Transverse colon (tissue), 4 donors: ENCODE data around the gene JCHAIN.
"Not testable (repeated sequence)": the region's sequence is repeated elsewhere in the genome, so short reads cannot be mapped to it uniquely, and the experiment has no call there.

Experiments used
- CTCF ChIP-seq, 5 experiments: fragments of 200-600 bp in 3 of 5; fragments of 450-650 bp in 2 of 5; sonication (generic) in 3 of 5; IDR thresholded peaks; 1 replicate in 2 of 5; 2 replicates in 3 of 5; pipeline ENCODE4 v1.5.1; 2016 to 2017; ENCODE audit warnings: antibody characterized with exemption in 5 of 5, inconsistent platforms in 3 of 5, mild to moderate bottlenecking in 2 of 5, moderate library complexity in 1 of 5
- EP300 ChIP-seq: sonication (generic); formaldehyde crosslinking; IDR thresholded peaks from one replicate; pipeline ENCODE4 v1.6.1; 2017; ENCODE audit warnings: antibody characterized with exemption, low read depth
- POLR2A ChIP-seq: fragments of 450-650 bp; IDR thresholded peaks from one replicate; pipeline ENCODE4 v1.6.1; 2016; ENCODE audit warnings: antibody characterized with exemption, mild to moderate bottlenecking, moderate library complexity
- POLR2AphosphoS5 ChIP-seq, 3 donors: sonication (generic); formaldehyde crosslinking; IDR thresholded peaks; one replicate each; pipeline ENCODE4 v1.6.1; 2016; ENCODE audit warnings: antibody characterized with exemption in 3 of 3

DNA sequence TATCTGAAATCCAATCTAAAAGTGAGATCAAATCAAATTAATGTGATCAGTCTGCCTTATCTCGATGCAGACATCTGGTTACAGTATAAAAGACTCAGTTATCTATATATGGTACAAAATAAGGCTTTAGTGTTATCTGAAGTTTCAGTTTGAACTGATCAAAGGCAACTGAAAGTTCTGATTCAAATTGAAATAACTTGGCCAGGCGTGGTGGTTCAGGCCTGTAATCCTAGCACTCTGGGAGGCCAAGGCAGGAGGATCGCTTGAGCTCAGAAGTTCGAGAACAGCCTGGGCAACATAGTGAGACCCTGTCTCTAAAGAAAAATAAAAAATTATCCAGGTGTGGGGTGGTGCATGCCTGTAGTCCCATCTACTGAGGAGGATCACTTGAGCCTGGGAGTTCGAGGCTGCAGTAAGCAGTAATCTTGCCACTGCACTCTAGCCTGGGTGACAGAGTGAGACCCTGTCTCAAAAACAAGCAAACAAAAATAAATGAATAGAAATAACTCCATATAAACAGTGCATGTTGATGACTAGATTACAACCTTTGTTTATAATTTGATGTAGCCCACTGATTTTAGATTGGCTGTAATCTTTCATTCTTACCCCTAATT, 4.9 kb downstream of the JCHAIN start:
- TF ChIP-seq CTCF (IDR thresholded peaks at IDR 0.05); POLR2AphosphoS5 (IDR thresholded peaks at IDR 0.05); POLR2A; EP300: not testable (repeated sequence)
